Measurements from ENCODE around the gene SLC25A42. TPM values are rescaled to one million over a fixed set of nuclear protein-coding genes. Genes with fewer than 3 reads are reported as not detected.
"Not testable (repeated sequence)": the region's sequence is repeated elsewhere in the genome, so short reads cannot be mapped to it uniquely, and the experiment has no call there.

Gene SLC25A42
- total RNA-seq, 1 donor: 9.1 TPM

- DNase-seq (ENCODE audit: low read depth): no peak
- no peak for TF ChIP-seq CTCF (IDR thresholded peaks at IDR 0.05; ENCODE audit: insufficient read depth, low read depth, low read length)
Measured at GRCh38 chr19:19132912-19133311, 69.1 kb downstream of the SLC25A42 start.

GRCh38 chr19:19133985-19134384 is 70.2 kb downstream of the SLC25A42 start:
- no peak overlapping the region for H3K4me3 ChIP-seq (ENCODE audit: low read depth, low read length)
- TF ChIP-seq CTCF (IDR thresholded peaks at IDR 0.05; ENCODE audit: insufficient read depth, low read depth, low read length): no peak
- no peak for DNase-seq (ENCODE audit: low read depth)

More at GRCh38 chr19:19132912-19133311, 69.1 kb downstream of the SLC25A42 start:
- H3K4me3 ChIP-seq (ENCODE audit: low read depth, low read length): no peak overlapping the region

- no peak for TF ChIP-seq CTCF (IDR thresholded peaks at IDR 0.05; ENCODE audit: insufficient read depth, low read depth, low read length)
- H3K4me3 ChIP-seq (ENCODE audit: low read depth, low read length): no peak overlapping the region
- no peak for DNase-seq (ENCODE audit: low read depth)
Measured at GRCh38 chr19:19134687-19135158, 70.9 kb downstream of the SLC25A42 start.

GRCh38 chr19:19135713-19136112 is 71.9 kb downstream of the SLC25A42 start:
- DNase-seq (ENCODE audit: low read depth); H3K4me3 ChIP-seq (ENCODE audit: low read depth, low read length): not testable (repeated sequence)

- DNase-seq (ENCODE audit: low read depth): peak; percentile 10
- TF ChIP-seq CTCF (IDR thresholded peaks at IDR 0.05; ENCODE audit: insufficient read depth, low read depth, low read length): no peak
- peak overlapping the region; percentile 95 for H3K4me3 ChIP-seq (ENCODE audit: low read depth, low read length)
Measured at GRCh38 chr19:19137556-19138108, 73.8 kb downstream of the SLC25A42 start.

GRCh38 chr19:19138109-19138981 is 74.6 kb downstream of the SLC25A42 start, which contains the start of gene TMEM161A:
Gene TMEM161A (minus strand): TSS chr19:19138478. CDS start chr19:19138428, 50 bp downstream.
- DNase-seq (ENCODE audit: low read depth): peak; percentile 99
- no peak for TF ChIP-seq CTCF (IDR thresholded peaks at IDR 0.05; ENCODE audit: insufficient read depth, low read depth, low read length)
- peak within 1 kb of the TSS; percentile 95 for H3K4me3 ChIP-seq (ENCODE audit: low read depth, low read length)

GRCh38 chr19:19139876-19140229 is 76.1 kb downstream of the SLC25A42 start:
- no peak for DNase-seq (ENCODE audit: low read depth)
- TF ChIP-seq CTCF (IDR thresholded peaks at IDR 0.05; ENCODE audit: insufficient read depth, low read depth, low read length): no peak
- H3K4me3 ChIP-seq (ENCODE audit: low read depth, low read length): no peak overlapping the region
